Body of pancreas (tissue), 4 donors: ENCODE results near the gene RNGTT. TPM values are rescaled to one million over a fixed set of nuclear protein-coding genes. Genes with fewer than 3 reads are reported as not detected.

Experiments used
- ATAC-seq: fragments of 150-250 bp; one replicate; pipeline ENCODE4 v1.9.1; 2016
- DNase-seq, 4 donors: peaks; one replicate each; pipeline ENCODE4 v3.0.0-alpha.2; 2019
- H3K27ac ChIP-seq, 4 donors: fragments of 200-600 bp; sonication (generic); 1 replicate in 3 of 4; 2 replicates in 1 of 4; pipeline versions ENCODE4 v1.5.1 to v1.6.1; 2016 to 2019; ENCODE audit warnings: mild to moderate bottlenecking in 1 of 4, mixed read lengths in 1 of 4, moderate library complexity in 1 of 4
- H3K27me3 ChIP-seq, 2 donors: fragments of 200-600 bp; sonication (generic); one replicate each; pipeline ENCODE4 v1.6.0; 2016; ENCODE audit warnings: mild to moderate bottlenecking in 1 of 2
- H3K36me3 ChIP-seq, 2 donors: fragments of 200-600 bp; sonication (generic); replicated peaks in 1 of 2; 2 replicates each; pipeline ENCODE4 v1.5.1; 2016; ENCODE audit warnings: low read depth in 2 of 2; ENCODE audit not compliant: insufficient read depth in 1 of 2
- H3K4me1 ChIP-seq: fragments of 200-600 bp; sonication (generic); one replicate; pipeline ENCODE4 v1.6.0; 2016
- H3K4me3 ChIP-seq, 2 donors: fragments of 200-600 bp; sonication (generic); 1 replicate in 1 of 2; 2 replicates in 1 of 2; pipeline ENCODE4 v1.5.1; 2016 to 2019
- H3K9me3 ChIP-seq, 3 donors: fragments of 200-600 bp; sonication (generic); 1 replicate in 2 of 3; 2 replicates in 1 of 3; pipeline ENCODE4 v1.5.1; 2016
- POLR2A ChIP-seq, 3 donors: fragments of 450-650 bp; IDR thresholded peaks; one replicate each; pipeline ENCODE4 v1.6.1; 2016; ENCODE audit warnings: antibody characterized with exemption in 3 of 3, mild to moderate bottlenecking in 2 of 3
- WGBS, 2 donors: methylation state at CpG; one replicate each; pipeline ENCODE4 v1.1.5; 2017; 5-methylcytosine and 5-hydroxymethylcytosine counted together
- intact Hi-C: fragments of 100-400 bp; cut with DNase I; formaldehyde crosslinking; loops from one replicate; pipeline ENCODE4 v1.15.1; 2023
- total RNA-seq, 2 donors: library from RNA; depleted of rRNA; stranded (reverse); fragments of >200 nt; gene quantifications; one replicate each; pipeline ENCODE4 v1.1.0, GENCODE V29; 2016
- TF ChIP-seq, protein P1 (sequence below), 7 experiments: fragments of 450-650 bp in 4 of 7; fragments of 200-600 bp in 3 of 7; sonication (generic) in 3 of 7; IDR thresholded peaks; one replicate each; pipeline ENCODE4 v1.5.1; 2016 to 2019; ENCODE audit warnings: antibody characterized with exemption in 7 of 7

The RNGTT gene
- total RNA-seq, 2 donors from 2014 or later: 9.9 to 15.2 TPM

DNA sequence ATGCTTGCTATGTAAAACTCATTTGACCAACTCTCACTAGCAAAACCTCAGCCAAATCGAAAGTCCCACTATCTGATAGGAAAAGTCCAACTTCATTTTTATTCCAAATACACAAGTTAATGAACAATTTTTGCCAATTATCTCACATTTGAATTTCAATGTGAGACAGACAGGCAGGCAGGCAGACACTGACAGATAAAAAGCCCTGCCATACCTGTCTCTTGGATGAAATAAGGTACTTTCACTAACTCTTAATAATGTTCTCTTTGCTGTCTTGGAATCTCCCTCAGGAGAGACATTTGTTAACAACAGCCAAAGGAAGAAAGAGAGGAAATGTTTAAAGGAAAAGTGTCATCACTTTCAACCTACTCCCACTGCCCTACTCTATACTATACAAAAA lies 82.0 kb downstream of the RNGTT start:
- no peaks in the 10 kb centered on the region for H3K9me3 ChIP-seq
- 28 to 36% methylated on average over 1 of the region's 1 CpG for WGBS, 2 donors
- DNase-seq (no peak), ATAC-seq (no peak)
- H3K27me3 ChIP-seq: no peaks in the 10 kb centered on the region
- TF ChIP-seq, protein P1, sequence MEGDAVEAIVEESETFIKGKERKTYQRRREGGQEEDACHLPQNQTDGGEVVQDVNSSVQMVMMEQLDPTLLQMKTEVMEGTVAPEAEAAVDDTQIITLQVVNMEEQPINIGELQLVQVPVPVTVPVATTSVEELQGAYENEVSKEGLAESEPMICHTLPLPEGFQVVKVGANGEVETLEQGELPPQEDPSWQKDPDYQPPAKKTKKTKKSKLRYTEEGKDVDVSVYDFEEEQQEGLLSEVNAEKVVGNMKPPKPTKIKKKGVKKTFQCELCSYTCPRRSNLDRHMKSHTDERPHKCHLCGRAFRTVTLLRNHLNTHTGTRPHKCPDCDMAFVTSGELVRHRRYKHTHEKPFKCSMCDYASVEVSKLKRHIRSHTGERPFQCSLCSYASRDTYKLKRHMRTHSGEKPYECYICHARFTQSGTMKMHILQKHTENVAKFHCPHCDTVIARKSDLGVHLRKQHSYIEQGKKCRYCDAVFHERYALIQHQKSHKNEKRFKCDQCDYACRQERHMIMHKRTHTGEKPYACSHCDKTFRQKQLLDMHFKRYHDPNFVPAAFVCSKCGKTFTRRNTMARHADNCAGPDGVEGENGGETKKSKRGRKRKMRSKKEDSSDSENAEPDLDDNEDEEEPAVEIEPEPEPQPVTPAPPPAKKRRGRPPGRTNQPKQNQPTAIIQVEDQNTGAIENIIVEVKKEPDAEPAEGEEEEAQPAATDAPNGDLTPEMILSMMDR (IDR thresholded peaks at IDR 0.05): no peak
- no peak overlapping the region for H3K4me3 ChIP-seq
- peaks cover 0 to 3% of the 10 kb centered on the region in 2 donors for H3K36me3 ChIP-seq
- intact Hi-C loops: no loop called here
- peak overlapping the region in 1 of 4 donors; percentile 17 for H3K27ac ChIP-seq
- H3K4me1 ChIP-seq: peaks cover 16% of the 10 kb centered on the region

DNA sequence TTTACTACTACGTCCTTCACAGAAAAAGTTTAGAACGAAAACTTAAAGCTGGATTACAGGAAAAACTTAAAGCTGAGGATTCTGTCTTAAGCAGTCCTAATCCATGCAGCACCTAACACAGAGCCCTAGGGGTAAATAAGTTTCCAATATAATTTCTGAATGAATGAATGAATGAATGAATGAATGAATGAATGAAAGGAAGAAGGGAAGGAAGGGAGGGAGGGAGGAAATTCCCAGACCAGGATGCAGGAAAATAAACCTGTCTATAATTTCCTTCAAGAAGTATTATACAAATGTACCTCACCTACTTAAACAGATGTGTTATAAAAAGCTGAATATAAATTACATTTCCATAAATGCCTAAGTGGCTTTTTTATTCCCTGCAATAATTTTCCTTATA lies 83.4 kb downstream of the RNGTT start:
- intact Hi-C loops: no loop called here
- no peak overlapping the region for H3K4me3 ChIP-seq
- peaks cover 16% of the 10 kb centered on the region for H3K4me1 ChIP-seq
- DNase-seq (no peak), ATAC-seq (no peak)
- no peaks in the 10 kb centered on the region for H3K9me3 ChIP-seq
- peaks cover 0 to under 1% of the 10 kb centered on the region in 2 donors for H3K36me3 ChIP-seq
- no peaks in the 10 kb centered on the region for H3K27me3 ChIP-seq
- H3K27ac ChIP-seq: no peak overlapping the region
- TF ChIP-seq, protein P1 (IDR thresholded peaks at IDR 0.05): no peak
- no peak for TF ChIP-seq POLR2A (IDR thresholded peaks at IDR 0.05)
- 95 to 99% methylated on average over 2 of the region's 2 CpGs for WGBS, 2 donors

DNA sequence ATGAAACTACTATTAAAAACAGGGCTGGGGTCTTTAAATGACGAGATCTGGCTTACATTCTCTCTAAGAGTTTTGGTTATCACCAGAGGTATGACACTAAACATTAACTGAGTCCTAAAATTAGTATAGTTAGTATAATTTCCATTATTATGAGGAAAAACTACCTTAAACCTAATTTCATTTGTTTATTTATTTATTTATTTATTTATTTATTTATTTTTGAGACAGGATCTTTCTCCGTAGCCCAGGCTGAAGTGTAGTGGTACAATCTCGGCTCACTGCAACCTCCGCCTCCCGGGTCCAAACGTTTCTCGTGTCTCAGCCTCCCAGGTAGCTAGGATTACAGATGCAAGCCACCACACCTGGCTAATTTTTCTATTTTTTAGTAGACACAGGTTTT lies 85.5 kb downstream of the RNGTT start:
- 91 to 92% methylated on average over 7 of the region's 7 CpGs for WGBS, 2 donors
- Histone ChIP-seq H3K27me3 (no peaks in the 10 kb centered on the region), H3K4me1 (peaks cover 16% of the 10 kb centered on the region), H3K27ac (no peak overlapping the region), H3K4me3 (no peak overlapping the region), H3K36me3 (no peaks in the 10 kb centered on the region), H3K9me3 (no peaks in the 10 kb centered on the region)
- ATAC-seq (no peak), DNase-seq (no peak)
- intact Hi-C loops: no loop called here
- no peak for TF ChIP-seq POLR2A (IDR thresholded peaks at IDR 0.05)
- TF ChIP-seq, protein P1 (IDR thresholded peaks at IDR 0.05): no peak

DNA sequence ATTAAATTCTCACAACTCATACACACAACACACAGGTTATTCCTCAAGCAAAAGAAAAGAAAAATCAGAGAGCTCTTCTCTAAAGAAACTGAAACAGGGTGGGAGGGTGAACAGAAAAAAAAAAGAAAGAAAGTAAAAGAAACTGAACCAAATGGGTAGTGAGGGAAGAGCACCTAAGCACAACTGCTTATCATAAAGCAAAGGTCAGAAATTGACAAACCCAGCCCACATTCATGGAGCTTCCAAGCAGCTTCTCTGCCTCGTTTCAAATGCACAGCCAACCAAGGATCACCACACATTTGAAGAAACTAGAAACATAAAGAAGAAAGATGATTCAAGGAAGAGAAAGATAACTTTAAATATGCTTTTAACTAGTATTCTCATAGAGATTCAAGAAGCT lies 90.5 kb downstream of the RNGTT start:
- DNase-seq (no peak), ATAC-seq (no peak)
- TF ChIP-seq POLR2A (IDR thresholded peaks at IDR 0.05): no peak
- TF ChIP-seq, protein P1 (IDR thresholded peaks at IDR 0.05): no peak
- Histone ChIP-seq H3K4me1 (no peaks in the 10 kb centered on the region), H3K27ac (no peak overlapping the region), H3K27me3 (no peaks in the 10 kb centered on the region), H3K4me3 (no peak overlapping the region), H3K9me3 (no peaks in the 10 kb centered on the region), H3K36me3 (no peaks in the 10 kb centered on the region)
- intact Hi-C loops: no loop called here
- WGBS, 2 donors: 40% methylated on average over 1 of the region's 1 CpG

DNA sequence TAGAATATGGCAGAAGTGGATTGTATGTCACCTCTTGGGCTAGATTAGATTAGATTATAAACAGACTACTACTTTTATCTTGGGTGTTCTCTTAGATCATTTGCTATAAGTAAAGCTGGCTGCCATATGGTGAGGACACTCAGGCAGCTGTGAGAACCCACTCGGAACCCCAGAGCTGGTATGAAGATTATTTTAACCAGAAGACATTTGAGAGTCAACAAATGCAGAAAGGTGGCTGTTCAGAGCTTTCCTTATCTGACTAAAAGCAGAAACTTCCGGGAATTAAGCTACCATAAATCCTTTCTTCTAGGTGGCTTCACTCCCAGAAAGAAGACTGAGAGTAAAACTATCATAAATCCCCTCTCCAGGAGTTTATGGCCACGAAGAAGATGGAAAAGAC lies 91.9 kb downstream of the RNGTT start:
- no peak for ATAC-seq
- WGBS, 2 donors: 68 to 71% methylated on average over 3 of the region's 3 CpGs
- intact Hi-C loops: no loop called here

More for the DNA sequence above, 91.9 kb downstream of the RNGTT start:
- TF ChIP-seq, protein P1 (IDR thresholded peaks at IDR 0.05): no peak
- no peak for TF ChIP-seq POLR2A (IDR thresholded peaks at IDR 0.05)
- Histone ChIP-seq H3K27me3 (no peaks in the 10 kb centered on the region), H3K4me3 (no peak overlapping the region), H3K36me3 (no peaks in the 10 kb centered on the region), H3K9me3 (no peaks in the 10 kb centered on the region), H3K4me1 (no peaks in the 10 kb centered on the region), H3K27ac (no peak overlapping the region)
- DNase-seq: no peak
